K562 (cell line): Measurements from ENCODE around the gene PEX5L. TPM values are rescaled to one million over a fixed set of nuclear protein-coding genes. Genes with fewer than 3 reads are reported as not detected.

Experiments
- ATAC-seq: fragments of 200-7000 bp; cut with Tn5 transposase; 3 replicates; pipeline ENCODE4 v1.9.1; 2020; ENCODE audit warnings: moderate library complexity
- BruUV-seq: library from RNA; stranded (reverse); fragments of 400-500 nt; replicated peaks from 2 replicates; lab custom pipeline; 2021; lab: Mats Ljungman, UMichigan
- CTCF ChIA-PET: fragments of 300-600 bp; formaldehyde crosslinking; extraction: SDS; loops from one replicate; lab custom pipeline; 2021; ENCODE audit warnings: low intra/inter-chr PET ratio; lab: Yijun Ruan, JAX
- POLR2A ChIA-PET: fragments of 300-600, 350-650 bp; sonication (Branson Sonifier 250); formaldehyde crosslinking; extraction: SDS; loops from one replicate; lab custom pipeline; 2021; ENCODE audit warnings: antibody characterized with exemption, inconsistent platforms; lab: Yijun Ruan, JAX
- DNase-seq, 4 experiments: peaks; one replicate each; pipeline versions ENCODE4 v3.0.0 to v3.0.0-alpha.2; 2011 to 2018; ENCODE audit warnings: low spot score in 3 of 4, mixed read lengths in 3 of 4; ENCODE audit errors: extremely low read depth in 1 of 4
- FAIRE-seq: peaks from 2 replicates; lab custom pipeline; 2011; peaks lifted over from hg19 to GRCh38; lab: Jason Lieb, UNC
- H2AFZ ChIP-seq: 2 replicates; pipeline ENCODE4 v1.6.0; 2011; ENCODE audit warnings: low read depth, low read length, control low read depth, inconsistent platforms
- H3K27ac ChIP-seq: fragments of 200-600 bp; 3 replicates; pipeline ENCODE4 v1.8.0; 2011; ENCODE audit warnings: low read depth, mild to moderate bottlenecking, control low read depth, inconsistent platforms, low read length, moderate library complexity, mixed read lengths; ENCODE audit errors: extremely low read depth
- H3K27me3 ChIP-seq, 2 experiments: fragments of 300-600 bp in 1 of 2; 2 replicates in 1 of 2; 3 replicates in 1 of 2; pipeline versions ENCODE4 v1.6.0 to v1.8.0; 2011; ENCODE audit warnings: inconsistent platforms in 2 of 2, low read length in 2 of 2, mild to moderate bottlenecking in 1 of 2, mixed read lengths in 1 of 2, moderate library complexity in 1 of 2; ENCODE audit not compliant: control insufficient read depth in 2 of 2, insufficient read depth in 2 of 2
- H3K36me3 ChIP-seq: fragments of 300-600 bp; 3 replicates; pipeline ENCODE4 v1.8.0; 2011; ENCODE audit warnings: mild to moderate bottlenecking, low read length, inconsistent platforms; ENCODE audit not compliant: control insufficient read depth, insufficient read depth
- H3K4me1 ChIP-seq, 2 experiments: fragments of 200-600 bp in 1 of 2; replicated peaks in 1 of 2; 2 replicates in 1 of 2; 3 replicates in 1 of 2; pipeline versions ENCODE4 v1.5.1 to v1.8.0; 2011; ENCODE audit warnings: inconsistent platforms in 2 of 2, low read length in 2 of 2, mild to moderate bottlenecking in 1 of 2, mixed read lengths in 1 of 2, moderate library complexity in 1 of 2; ENCODE audit not compliant: control insufficient read depth in 2 of 2, insufficient read depth in 2 of 2
- H3K4me2 ChIP-seq: 2 replicates; pipeline ENCODE4 v1.6.1; 2011; ENCODE audit warnings: low read length, control low read depth, inconsistent platforms, mixed read lengths; ENCODE audit not compliant: insufficient read depth
- H3K4me3 ChIP-seq: fragments of 200-600 bp; sonication (generic), shearing (Covaris generic); 2 replicates; pipeline ENCODE4 v1.5.1; 2016; ENCODE audit warnings: control low read depth, inconsistent platforms
- H3K79me2 ChIP-seq: fragments of 200-600 bp; 3 replicates; pipeline ENCODE4 v1.8.0; 2011; ENCODE audit warnings: low read length, inconsistent platforms; ENCODE audit not compliant: control insufficient read depth, insufficient read depth
- H3K9ac ChIP-seq, 2 experiments: 2 replicates each; pipeline versions ENCODE4 v1.6.0 to v1.6.1; 2011; ENCODE audit warnings: low read depth in 2 of 2, low read length in 2 of 2, control low read depth in 1 of 2, inconsistent platforms in 1 of 2, mild to moderate bottlenecking in 1 of 2, mixed read lengths in 1 of 2; ENCODE audit not compliant: insufficient read depth in 1 of 2
- H3K9me1 ChIP-seq: one replicate; pipeline ENCODE4 v1.6.0; 2011; ENCODE audit warnings: inconsistent platforms, mild to moderate bottlenecking, low read length, moderate library complexity; ENCODE audit not compliant: control insufficient read depth, insufficient read depth
- H3K9me3 ChIP-seq: replicated peaks from 2 replicates; pipeline ENCODE4 v1.5.1; 2011; ENCODE audit warnings: low read depth, low read length, inconsistent platforms; ENCODE audit not compliant: control insufficient read depth, insufficient read depth
- H4K20me1 ChIP-seq: replicated peaks from 2 replicates; pipeline ENCODE4 v1.6.1; 2011; ENCODE audit warnings: low read length, inconsistent platforms, mixed read lengths; ENCODE audit not compliant: control insufficient read depth, insufficient read depth
- C11orf30 ChIP-seq: fragments of 450-650 bp; IDR thresholded peaks from 2 replicates; pipeline ENCODE4 v1.6.1; 2016; ENCODE audit warnings: low read depth, mild to moderate bottlenecking
- CEBPB ChIP-seq: fragments of 450-650 bp; IDR thresholded peaks from 2 replicates; pipeline ENCODE4 v1.6.1; 2016; ENCODE audit warnings: missing genetic modification characterization, missing compliant biosample characterization
- HEY1 ChIP-seq: fragments of 250-450 bp; sonication (Bioruptor Pico); IDR thresholded peaks from 2 replicates; pipeline ENCODE4 v1.5.0; 2020; ENCODE audit warnings: mild to moderate bottlenecking, moderate library complexity, borderline replicate concordance
- IRF2 ChIP-seq: sonication (generic); formaldehyde crosslinking; IDR thresholded peaks from 2 replicates; pipeline ENCODE4 v1.8.1; 2022; ENCODE audit warnings: mild to moderate bottlenecking, missing genetic modification reagents
- MBD1 ChIP-seq: fragments of 250-450 bp; sonication (Bioruptor Pico); IDR thresholded peaks from 2 replicates; pipeline ENCODE4 v1.8.0; 2022; ENCODE audit warnings: inconsistent platforms
- MCM3 ChIP-seq: fragments of 450-650 bp; IDR thresholded peaks from 2 replicates; pipeline ENCODE4 v1.6.1; 2016
- MYBL2 ChIP-seq, 2 experiments: fragments of 450-650 bp in 1 of 2; sonication (generic) in 1 of 2; formaldehyde crosslinking in 1 of 2; IDR thresholded peaks; 2 replicates each; pipeline versions ENCODE4 v1.6.1 to v1.8.1; 2017 to 2022; ENCODE audit warnings: borderline replicate concordance in 1 of 2, inconsistent platforms in 1 of 2, low read depth in 1 of 2, mild to moderate bottlenecking in 1 of 2, missing genetic modification reagents in 1 of 2, moderate library complexity in 1 of 2
- POLR2B ChIP-seq: fragments of 450-650 bp; IDR thresholded peaks from 2 replicates; pipeline ENCODE4 v1.6.1; 2018; ENCODE audit warnings: low read depth; ENCODE audit not compliant: partially characterized antibody
- RAD21 ChIP-seq, 2 experiments: fragments of 250-450 bp in 1 of 2; fragments of 450-650 bp in 1 of 2; sonication (Bioruptor Pico) in 1 of 2; formaldehyde crosslinking in 1 of 2; IDR thresholded peaks in 1 of 2; conservative IDR thresholded peaks in 1 of 2; 2 replicates each; pipeline versions ENCODE4 v1.4.0 to v1.8.0; 2020 to 2022; ENCODE audit warnings: mild to moderate bottlenecking in 2 of 2, moderate library complexity in 1 of 2
- RBM15 ChIP-seq: fragments of 200-400 bp; formaldehyde crosslinking; IDR thresholded peaks from 2 replicates; pipeline ENCODE4 v1.6.1; 2018; ENCODE audit warnings: mild to moderate bottlenecking, low read length, moderate library complexity; ENCODE audit not compliant: insufficient read depth
- SIN3B ChIP-seq: fragments of 450-650 bp; IDR thresholded peaks from 2 replicates; pipeline ENCODE4 v1.6.1; 2017; ENCODE audit warnings: low read depth, mild to moderate bottlenecking, moderate library complexity
- VEZF1 ChIP-seq: fragments of 200-800 bp; sonication (Bioruptor generic); IDR thresholded peaks from 2 replicates; pipeline ENCODE4 v1.6.1; 2017; ENCODE audit warnings: missing genetic modification characterization, missing compliant biosample characterization
- ZNF24 ChIP-seq: fragments of 450-650 bp; IDR thresholded peaks from 2 replicates; pipeline ENCODE4 v1.6.1; 2016
- ZNF717 ChIP-seq: fragments of 250-450 bp; sonication (Bioruptor Pico); IDR thresholded peaks from 2 replicates; pipeline ENCODE4 v1.5.0; 2021
- WGBS: fragments of 100-300 bp; shearing (Covaris generic); methylation state at CpG from one replicate; pipeline ENCODE4 v1.1.6; 2016; ENCODE audit warnings: low coverage, mixed read lengths; ENCODE audit not compliant: insufficient coverage; ENCODE audit errors: missing lambda C conversion rate; 5-methylcytosine and 5-hydroxymethylcytosine counted together
- in situ Hi-C: fragments of 300-500 bp; cut with MboI; formaldehyde crosslinking; loops from 4 replicates; pipeline ENCODE4 v1.15.0; 2018; ENCODE audit warnings: inconsistent platforms, mixed read lengths
- intact Hi-C: fragments of 100-400 bp; cut with micrococcal nuclease; formaldehyde crosslinking; loops from 2 replicates; pipeline ENCODE4 v1.14.2; 2022
- polyA plus RNA-seq, 8 experiments: library from polyadenylated mRNA; depleted of rRNA in 4 of 8; stranded (reverse) in 5 of 8; unstranded in 3 of 8; fragments of >200 nt; fragmentation: Nextera tagmentation in 2 of 8; fragmentation: Illumina TruSeq in 1 of 8; extraction: Ambion mirVana in 2 of 8; extraction: Trizol in 1 of 8; gene quantifications; 2 replicates each; pipeline versions ENCODE4 v1.2.1 to v1.2.3, GENCODE V29; 2011 to 2014; ENCODE audit warnings: inconsistent platforms in 1 of 8, missing spikeins in 1 of 8
- total RNA-seq, 7 experiments: library from RNA; depleted of rRNA in 6 of 7; stranded (reverse); fragments of >200 nt in 6 of 7; fragmentation: Illumina TruSeq in 2 of 7; extraction: Trizol in 2 of 7; gene quantifications; 2 replicates each; pipeline versions ENCODE4 v1.2.1 to v1.2.3, GENCODE V29; 2011 to 2021; ENCODE audit warnings: low replicate concordance in 1 of 7

Gene PEX5L
- total and polyA plus RNA-seq, 9 of the 15 experiments (the other 6 are each of a cell fraction or from before 2014, with no cell fraction given): not detected

- H3K9me1 ChIP-seq: no peaks in the 10 kb centered on the region
- H3K27me3 ChIP-seq: no peaks in the 10 kb centered on the region
- FAIRE-seq (no peak), ATAC-seq (no peak), DNase-seq (no peak)
- H3K4me3 ChIP-seq: no peak overlapping the region
- intact Hi-C loops: no loop called here
- no peak overlapping the region for H3K9ac ChIP-seq
- H3K9me3 ChIP-seq: no peaks in the 10 kb centered on the region
- H3K4me2 ChIP-seq: no peak overlapping the region
- no peak overlapping the region for H3K27ac ChIP-seq
- in situ Hi-C loops: no loop called here
- H3K4me1 ChIP-seq: no peaks in the 10 kb centered on the region
- H3K79me2 ChIP-seq: no peaks in the 10 kb centered on the region
- ChIA-PET CTCF (no interaction called here), POLR2A (no interaction called here)
- 0% methylated on average over 2 of the region's 2 CpGs for WGBS
- H3K36me3 ChIP-seq: no peaks in the 10 kb centered on the region
- H2AFZ ChIP-seq: no peak overlapping the region
- no TSS peak for BruUV-seq
- H4K20me1 ChIP-seq: no peaks in the 10 kb centered on the region
- TF ChIP-seq ZNF24 (no peak), RAD21 (CRISPR knock-in tag; conservative IDR thresholded peaks at IDR 0.05 in 1 of 2, IDR thresholded peaks at IDR 0.05 in 1 of 2) (0 out of 4 replicates have a peak, but pooled peaks of 1 of the 2 experiments have one; percentile 3)
Measured at GRCh38 chr3:180085122-180085710, 48.5 kb upstream of the PEX5L start.

DNA sequence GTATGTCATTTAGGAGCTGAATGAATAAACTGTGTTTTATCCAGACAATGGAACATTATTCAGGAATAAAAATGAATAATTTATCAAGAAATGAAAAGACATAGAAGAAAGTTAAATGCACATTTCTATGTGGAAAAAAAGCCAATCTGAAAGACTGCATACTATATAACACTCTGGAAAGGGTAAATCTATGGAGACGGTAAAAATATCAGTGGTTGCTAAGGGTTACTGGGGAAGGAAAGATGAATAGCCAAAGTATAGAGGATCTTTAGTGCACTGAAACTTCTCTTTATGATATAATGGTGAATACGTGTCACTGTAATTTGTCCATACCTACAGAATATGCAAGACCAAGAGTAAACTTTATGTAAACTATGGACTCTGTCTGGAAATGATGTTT, 46.0 kb upstream of the PEX5L start:
- H2AFZ ChIP-seq: no peak overlapping the region
- H3K4me2 ChIP-seq: no peak overlapping the region
- H3K27me3 ChIP-seq: no peaks in the 10 kb centered on the region
- DNase-seq (no peak), ATAC-seq (no peak), FAIRE-seq (no peak)
- H4K20me1 ChIP-seq: no peaks in the 10 kb centered on the region
- no peak overlapping the region for H3K27ac ChIP-seq
- in situ Hi-C loops (no loop called here), intact Hi-C loops (no loop called here)
- no peaks in the 10 kb centered on the region for H3K36me3 ChIP-seq
- CTCF ChIA-PET: no interaction called here
- no TSS peak for BruUV-seq
- WGBS: 0% methylated on average over 2 of the region's 2 CpGs
- no peaks in the 10 kb centered on the region for H3K4me1 ChIP-seq
- no peaks in the 10 kb centered on the region for H3K9me3 ChIP-seq
- no peak overlapping the region for H3K4me3 ChIP-seq
- POLR2A ChIA-PET: no interaction called here
- H3K9ac ChIP-seq: no peak overlapping the region
- H3K9me1 ChIP-seq: no peaks in the 10 kb centered on the region
- no peaks in the 10 kb centered on the region for H3K79me2 ChIP-seq
- TF ChIP-seq MBD1 (CRISPR knock-in tag) (no peak), RBM15 (no peak), CEBPB (tag) (no peak), IRF2 (CRISPR knock-in tag) (no peak), C11orf30 (no peak), MCM3 (no peak), SIN3B (no peak), ZNF717 (CRISPR knock-in tag) (no peak), VEZF1 (no peak), HEY1 (CRISPR knock-in tag) (no peak), MYBL2 (IDR thresholded peaks at IDR 0.05; ENCODE audit: low read depth) (no peak), MYBL2 (CRISPR knock-in tag; IDR thresholded peaks at IDR 0.05; ENCODE audit: borderline replicate concordance) (no peak), POLR2B (no peak)
